HEK293 (cell line): Measurements from ENCODE around the gene RSRC1.

Experiments used
- BCL11B ChIP-seq: fragments of 450-650 bp; formaldehyde crosslinking; IDR thresholded peaks from 2 replicates; pipeline ENCODE4 v1.5.1; 2016; ENCODE audit warnings: low read depth, missing biosample characterization, missing genetic modification characterization
- GLI4 ChIP-seq: fragments of 450-650 bp; formaldehyde crosslinking; IDR thresholded peaks from 2 replicates; pipeline ENCODE4 v1.5.1; 2016; ENCODE audit warnings: missing biosample characterization, missing genetic modification characterization
- SP2 ChIP-seq: fragments of 450-650 bp; formaldehyde crosslinking; IDR thresholded peaks from 2 replicates; pipeline ENCODE4 v1.5.1; 2016; ENCODE audit warnings: missing biosample characterization, missing genetic modification characterization
- ZBTB1 ChIP-seq: fragments of 450-650 bp; formaldehyde crosslinking; IDR thresholded peaks from 2 replicates; pipeline ENCODE4 v1.5.1; 2016; ENCODE audit warnings: missing biosample characterization, missing genetic modification characterization
- ZNF140 ChIP-seq: fragments of 450-650 bp; formaldehyde crosslinking; IDR thresholded peaks from 2 replicates; pipeline ENCODE4 v1.5.1; 2016; ENCODE audit warnings: missing biosample characterization, missing genetic modification characterization
- ZNF324 ChIP-seq: fragments of 450-650 bp; formaldehyde crosslinking; IDR thresholded peaks from 2 replicates; pipeline ENCODE4 v1.5.1; 2016; ENCODE audit warnings: missing biosample characterization, missing genetic modification characterization
- ZNF548 ChIP-seq: fragments of 450-650 bp; formaldehyde crosslinking; IDR thresholded peaks from 2 replicates; pipeline ENCODE4 v1.5.1; 2016; ENCODE audit warnings: missing biosample characterization, missing genetic modification characterization
- TF ChIP-seq, protein P1 (sequence below): fragments of 450-650 bp; formaldehyde crosslinking; IDR thresholded peaks from 2 replicates; pipeline ENCODE4 v1.5.1; 2016; ENCODE audit warnings: missing biosample characterization, missing genetic modification characterization, low read depth
- TF ChIP-seq, protein P2 (sequence below): fragments of 450-650 bp; formaldehyde crosslinking; IDR thresholded peaks from 2 replicates; pipeline ENCODE4 v1.5.1; 2016; ENCODE audit warnings: missing biosample characterization, missing genetic modification characterization
- TF ChIP-seq, protein P3 (sequence below): fragments of 450-650 bp; formaldehyde crosslinking; IDR thresholded peaks from 2 replicates; pipeline ENCODE4 v1.5.1; 2016; ENCODE audit warnings: missing biosample characterization, missing genetic modification characterization
- TF ChIP-seq, protein P4 (sequence below): fragments of 450-650 bp; formaldehyde crosslinking; conservative IDR thresholded peaks from 2 replicates; pipeline ENCODE4 v1.5.1; 2016; ENCODE audit warnings: low read depth, missing biosample characterization, missing genetic modification characterization
- TF ChIP-seq, protein P5 (sequence below): fragments of 450-650 bp; formaldehyde crosslinking; IDR thresholded peaks from 2 replicates; pipeline ENCODE4 v1.5.1; 2016; ENCODE audit warnings: missing biosample characterization, missing genetic modification characterization
- TF ChIP-seq, protein P6 (sequence below): fragments of 450-650 bp; formaldehyde crosslinking; IDR thresholded peaks from 2 replicates; pipeline ENCODE4 v1.5.1; 2016; ENCODE audit warnings: missing biosample characterization, missing genetic modification characterization

DNA sequence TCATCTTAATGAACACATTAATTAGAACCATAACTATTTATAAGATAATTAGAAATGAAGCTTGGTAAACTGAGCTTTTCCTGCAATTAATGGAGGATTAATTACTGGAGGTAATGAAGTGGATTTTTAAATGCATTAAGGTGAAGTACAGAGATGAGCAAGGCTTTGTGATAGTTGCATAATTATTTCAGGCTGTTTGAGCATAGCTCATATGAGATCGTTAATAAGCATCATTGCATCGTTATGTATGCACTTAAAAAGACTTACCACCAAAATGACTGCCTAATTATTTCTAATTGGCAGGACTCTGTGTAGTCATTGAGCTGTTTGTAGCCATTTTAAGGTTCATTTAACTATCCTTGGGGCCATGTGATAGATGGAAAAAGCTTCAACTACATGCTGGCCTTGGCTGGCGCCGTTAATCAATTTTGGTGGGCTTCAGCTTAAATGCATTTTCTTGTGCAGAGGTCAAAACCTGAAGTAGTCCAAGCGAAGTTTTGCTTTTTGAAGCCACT, 55.3 kb downstream of the RSRC1 start:
- TF ChIP-seq, protein P1, sequence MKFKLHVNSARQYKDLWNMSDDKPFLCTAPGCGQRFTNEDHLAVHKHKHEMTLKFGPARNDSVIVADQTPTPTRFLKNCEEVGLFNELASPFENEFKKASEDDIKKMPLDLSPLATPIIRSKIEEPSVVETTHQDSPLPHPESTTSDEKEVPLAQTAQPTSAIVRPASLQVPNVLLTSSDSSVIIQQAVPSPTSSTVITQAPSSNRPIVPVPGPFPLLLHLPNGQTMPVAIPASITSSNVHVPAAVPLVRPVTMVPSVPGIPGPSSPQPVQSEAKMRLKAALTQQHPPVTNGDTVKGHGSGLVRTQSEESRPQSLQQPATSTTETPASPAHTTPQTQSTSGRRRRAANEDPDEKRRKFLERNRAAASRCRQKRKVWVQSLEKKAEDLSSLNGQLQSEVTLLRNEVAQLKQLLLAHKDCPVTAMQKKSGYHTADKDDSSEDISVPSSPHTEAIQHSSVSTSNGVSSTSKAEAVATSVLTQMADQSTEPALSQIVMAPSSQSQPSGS (tag by site-specific recombination), result no peak
- TF ChIP-seq, protein P2, sequence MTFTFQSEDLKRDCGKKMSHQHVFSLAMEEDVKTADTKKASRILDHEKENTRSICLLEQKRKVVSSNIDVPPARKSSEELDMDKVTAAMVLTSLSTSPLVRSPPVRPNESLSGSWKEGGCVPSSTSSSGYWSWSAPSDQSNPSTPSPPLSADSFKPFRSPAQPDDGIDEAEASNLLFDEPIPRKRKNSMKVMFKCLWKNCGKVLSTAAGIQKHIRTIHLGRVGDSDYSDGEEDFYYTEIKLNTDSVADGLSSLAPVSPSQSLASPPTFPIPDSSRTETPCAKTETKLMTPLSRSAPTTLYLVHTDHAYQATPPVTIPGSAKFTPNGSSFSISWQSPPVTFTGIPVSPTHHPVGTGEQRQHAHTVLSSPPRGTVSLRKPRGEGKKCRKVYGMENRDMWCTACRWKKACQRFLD (tag by site-specific recombination), result no peak
- TF ChIP-seq SP2 (tag by site-specific recombination) (no peak), ZNF140 (tag by site-specific recombination) (no peak), ZNF324 (tag by site-specific recombination) (no peak), BCL11B (tag by site-specific recombination) (no peak), GLI4 (tag by site-specific recombination) (no peak), ZNF548 (tag by site-specific recombination) (no peak), ZBTB1 (tag by site-specific recombination) (no peak)
- TF ChIP-seq, protein P3, sequence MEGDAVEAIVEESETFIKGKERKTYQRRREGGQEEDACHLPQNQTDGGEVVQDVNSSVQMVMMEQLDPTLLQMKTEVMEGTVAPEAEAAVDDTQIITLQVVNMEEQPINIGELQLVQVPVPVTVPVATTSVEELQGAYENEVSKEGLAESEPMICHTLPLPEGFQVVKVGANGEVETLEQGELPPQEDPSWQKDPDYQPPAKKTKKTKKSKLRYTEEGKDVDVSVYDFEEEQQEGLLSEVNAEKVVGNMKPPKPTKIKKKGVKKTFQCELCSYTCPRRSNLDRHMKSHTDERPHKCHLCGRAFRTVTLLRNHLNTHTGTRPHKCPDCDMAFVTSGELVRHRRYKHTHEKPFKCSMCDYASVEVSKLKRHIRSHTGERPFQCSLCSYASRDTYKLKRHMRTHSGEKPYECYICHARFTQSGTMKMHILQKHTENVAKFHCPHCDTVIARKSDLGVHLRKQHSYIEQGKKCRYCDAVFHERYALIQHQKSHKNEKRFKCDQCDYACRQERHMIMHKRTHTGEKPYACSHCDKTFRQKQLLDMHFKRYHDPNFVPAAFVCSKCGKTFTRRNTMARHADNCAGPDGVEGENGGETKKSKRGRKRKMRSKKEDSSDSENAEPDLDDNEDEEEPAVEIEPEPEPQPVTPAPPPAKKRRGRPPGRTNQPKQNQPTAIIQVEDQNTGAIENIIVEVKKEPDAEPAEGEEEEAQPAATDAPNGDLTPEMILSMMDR (tag by site-specific recombination), result no peak
- TF ChIP-seq, protein P4, sequence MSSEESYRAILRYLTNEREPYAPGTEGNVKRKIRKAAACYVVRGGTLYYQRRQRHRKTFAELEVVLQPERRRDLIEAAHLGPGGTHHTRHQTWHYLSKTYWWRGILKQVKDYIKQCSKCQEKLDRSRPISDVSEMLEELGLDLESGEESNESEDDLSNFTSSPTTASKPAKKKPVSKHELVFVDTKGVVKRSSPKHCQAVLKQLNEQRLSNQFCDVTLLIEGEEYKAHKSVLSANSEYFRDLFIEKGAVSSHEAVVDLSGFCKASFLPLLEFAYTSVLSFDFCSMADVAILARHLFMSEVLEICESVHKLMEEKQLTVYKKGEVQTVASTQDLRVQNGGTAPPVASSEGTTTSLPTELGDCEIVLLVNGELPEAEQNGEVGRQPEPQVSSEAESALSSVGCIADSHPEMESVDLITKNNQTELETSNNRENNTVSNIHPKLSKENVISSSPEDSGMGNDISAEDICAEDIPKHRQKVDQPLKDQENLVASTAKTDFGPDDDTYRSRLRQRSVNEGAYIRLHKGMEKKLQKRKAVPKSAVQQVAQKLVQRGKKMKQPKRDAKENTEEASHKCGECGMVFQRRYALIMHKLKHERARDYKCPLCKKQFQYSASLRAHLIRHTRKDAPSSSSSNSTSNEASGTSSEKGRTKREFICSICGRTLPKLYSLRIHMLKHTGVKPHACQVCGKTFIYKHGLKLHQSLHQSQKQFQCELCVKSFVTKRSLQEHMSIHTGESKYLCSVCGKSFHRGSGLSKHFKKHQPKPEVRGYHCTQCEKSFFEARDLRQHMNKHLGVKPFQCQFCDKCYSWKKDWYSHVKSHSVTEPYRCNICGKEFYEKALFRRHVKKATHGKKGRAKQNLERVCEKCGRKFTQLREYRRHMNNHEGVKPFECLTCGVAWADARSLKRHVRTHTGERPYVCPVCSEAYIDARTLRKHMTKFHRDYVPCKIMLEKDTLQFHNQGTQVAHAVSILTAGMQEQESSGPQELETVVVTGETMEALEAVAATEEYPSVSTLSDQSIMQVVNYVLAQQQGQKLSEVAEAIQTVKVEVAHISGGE (tag by site-specific recombination), result no peak
- TF ChIP-seq, protein P5, sequence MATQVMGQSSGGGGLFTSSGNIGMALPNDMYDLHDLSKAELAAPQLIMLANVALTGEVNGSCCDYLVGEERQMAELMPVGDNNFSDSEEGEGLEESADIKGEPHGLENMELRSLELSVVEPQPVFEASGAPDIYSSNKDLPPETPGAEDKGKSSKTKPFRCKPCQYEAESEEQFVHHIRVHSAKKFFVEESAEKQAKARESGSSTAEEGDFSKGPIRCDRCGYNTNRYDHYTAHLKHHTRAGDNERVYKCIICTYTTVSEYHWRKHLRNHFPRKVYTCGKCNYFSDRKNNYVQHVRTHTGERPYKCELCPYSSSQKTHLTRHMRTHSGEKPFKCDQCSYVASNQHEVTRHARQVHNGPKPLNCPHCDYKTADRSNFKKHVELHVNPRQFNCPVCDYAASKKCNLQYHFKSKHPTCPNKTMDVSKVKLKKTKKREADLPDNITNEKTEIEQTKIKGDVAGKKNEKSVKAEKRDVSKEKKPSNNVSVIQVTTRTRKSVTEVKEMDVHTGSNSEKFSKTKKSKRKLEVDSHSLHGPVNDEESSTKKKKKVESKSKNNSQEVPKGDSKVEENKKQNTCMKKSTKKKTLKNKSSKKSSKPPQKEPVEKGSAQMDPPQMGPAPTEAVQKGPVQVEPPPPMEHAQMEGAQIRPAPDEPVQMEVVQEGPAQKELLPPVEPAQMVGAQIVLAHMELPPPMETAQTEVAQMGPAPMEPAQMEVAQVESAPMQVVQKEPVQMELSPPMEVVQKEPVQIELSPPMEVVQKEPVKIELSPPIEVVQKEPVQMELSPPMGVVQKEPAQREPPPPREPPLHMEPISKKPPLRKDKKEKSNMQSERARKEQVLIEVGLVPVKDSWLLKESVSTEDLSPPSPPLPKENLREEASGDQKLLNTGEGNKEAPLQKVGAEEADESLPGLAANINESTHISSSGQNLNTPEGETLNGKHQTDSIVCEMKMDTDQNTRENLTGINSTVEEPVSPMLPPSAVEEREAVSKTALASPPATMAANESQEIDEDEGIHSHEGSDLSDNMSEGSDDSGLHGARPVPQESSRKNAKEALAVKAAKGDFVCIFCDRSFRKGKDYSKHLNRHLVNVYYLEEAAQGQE (tag by site-specific recombination), result no peak
- TF ChIP-seq, protein P6, sequence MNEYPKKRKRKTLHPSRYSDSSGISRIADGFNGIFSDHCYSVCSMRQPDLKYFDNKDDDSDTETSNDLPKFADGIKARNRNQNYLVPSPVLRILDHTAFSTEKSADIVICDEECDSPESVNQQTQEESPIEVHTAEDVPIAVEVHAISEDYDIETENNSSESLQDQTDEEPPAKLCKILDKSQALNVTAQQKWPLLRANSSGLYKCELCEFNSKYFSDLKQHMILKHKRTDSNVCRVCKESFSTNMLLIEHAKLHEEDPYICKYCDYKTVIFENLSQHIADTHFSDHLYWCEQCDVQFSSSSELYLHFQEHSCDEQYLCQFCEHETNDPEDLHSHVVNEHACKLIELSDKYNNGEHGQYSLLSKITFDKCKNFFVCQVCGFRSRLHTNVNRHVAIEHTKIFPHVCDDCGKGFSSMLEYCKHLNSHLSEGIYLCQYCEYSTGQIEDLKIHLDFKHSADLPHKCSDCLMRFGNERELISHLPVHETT (tag by site-specific recombination), result no peak
